CD14-positive monocyte (primary cell): ENCODE data around the gene PSMA8. TPM values are rescaled to one million over a fixed set of nuclear protein-coding genes. Genes with fewer than 3 reads are reported as not detected.

ENCODE experiments used
- polyA plus RNA-seq, 3 donors: library from polyadenylated mRNA; depleted of rRNA in 1 of 3; unstranded in 2 of 3; stranded (reverse) in 1 of 3; fragments of 300-500 nt in 2 of 3; fragments of >200 nt in 1 of 3; fragmentation: Illumina TruSeq in 2 of 3; gene quantifications; 1 replicate in 2 of 3; 2 replicates in 1 of 3; pipeline ENCODE4 v1.2.3, GENCODE V29; 2012 to 2021

PSMA8 gene
- polyA plus RNA-seq, 3 donors, result 0.13 TPM; not detected in 2

Other genes with a start within 250 kb of the PSMA8 start
- 10 to 100 TPM; 23.0 to 50.5 (median 36.3) TPM for gene SS18, start 43.3 kb upstream of the PSMA8 start, polyA plus RNA-seq
- 1 to 10 TPM in 1 of 3 donors, under 1 TPM in 2; 0.64 to 1.2 (median 0.92) TPM for gene TAF4B, start 92.6 kb downstream of the PSMA8 start, polyA plus RNA-seq